RKO (cell line): ENCODE measurements around the gene SPINK5.

Experiments used
- DNase-seq: peaks from one replicate; pipeline ENCODE4 v3.0.0-alpha.2; 2016; ENCODE audit warnings: low spot score

SPINK5 gene

DNA sequence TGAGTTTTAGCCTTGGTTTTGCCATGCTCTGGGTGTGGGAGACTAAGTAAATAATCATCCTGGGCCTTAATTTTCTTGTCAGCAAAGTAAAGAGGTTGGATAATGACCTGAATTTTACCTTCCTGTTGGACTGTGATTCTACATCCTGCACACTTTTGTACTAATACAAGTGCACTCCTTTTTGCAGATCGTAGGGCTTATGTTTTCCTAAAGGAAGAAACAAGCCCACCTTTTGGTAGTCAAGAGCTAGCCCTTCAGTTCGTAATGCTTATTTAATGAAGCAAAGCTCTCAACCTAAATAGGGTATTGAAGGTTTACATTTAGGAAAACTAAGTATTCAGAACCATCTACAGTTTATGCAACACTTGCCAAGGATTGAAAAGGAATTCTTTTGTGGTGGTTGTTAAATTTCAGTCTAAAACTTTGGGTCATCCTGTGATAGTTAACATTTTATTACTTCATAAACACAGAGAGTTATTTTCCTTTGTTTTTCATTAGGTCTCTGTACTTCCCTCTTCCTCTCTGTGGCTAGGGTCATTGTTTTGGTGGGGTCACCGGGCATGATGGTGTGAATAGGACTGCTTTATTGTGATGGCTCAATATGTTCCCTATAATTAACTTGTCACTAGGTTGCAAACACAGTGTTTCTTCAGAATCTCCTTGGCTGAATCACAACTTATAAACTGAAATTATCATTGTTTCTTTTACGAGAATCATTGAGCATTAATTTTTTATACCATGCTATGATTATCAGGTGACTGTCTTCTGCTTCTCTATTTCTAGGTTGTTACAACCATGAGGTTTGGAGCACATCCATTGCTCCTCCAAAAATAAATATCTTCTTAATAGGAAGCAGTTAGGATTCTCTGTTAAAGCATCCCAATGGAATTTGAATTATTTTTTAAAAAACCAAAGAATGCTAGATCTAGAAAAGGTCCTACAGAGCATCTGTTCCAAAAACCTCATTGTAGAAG lies 28.5 kb downstream of the SPINK5 start:
- no peak for DNase-seq

DNA sequence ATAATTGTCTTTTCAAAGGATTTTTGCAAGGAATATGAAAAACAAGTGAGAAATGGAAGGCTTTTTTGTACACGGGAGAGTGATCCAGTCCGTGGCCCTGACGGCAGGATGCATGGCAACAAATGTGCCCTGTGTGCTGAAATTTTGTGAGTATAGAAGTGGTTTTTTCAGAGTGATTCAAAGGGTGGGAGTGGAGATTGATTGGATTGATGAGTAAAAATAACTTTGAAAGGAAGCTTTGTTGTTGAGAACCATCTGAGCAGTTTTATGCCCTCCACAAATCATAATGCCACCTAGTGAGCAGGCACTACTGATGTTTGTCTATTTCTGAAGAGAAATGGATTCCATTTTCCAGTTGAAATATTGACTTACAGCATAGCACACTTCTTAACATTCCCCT lies 30.6 kb downstream of the SPINK5 start:
- no peak for DNase-seq

DNA sequence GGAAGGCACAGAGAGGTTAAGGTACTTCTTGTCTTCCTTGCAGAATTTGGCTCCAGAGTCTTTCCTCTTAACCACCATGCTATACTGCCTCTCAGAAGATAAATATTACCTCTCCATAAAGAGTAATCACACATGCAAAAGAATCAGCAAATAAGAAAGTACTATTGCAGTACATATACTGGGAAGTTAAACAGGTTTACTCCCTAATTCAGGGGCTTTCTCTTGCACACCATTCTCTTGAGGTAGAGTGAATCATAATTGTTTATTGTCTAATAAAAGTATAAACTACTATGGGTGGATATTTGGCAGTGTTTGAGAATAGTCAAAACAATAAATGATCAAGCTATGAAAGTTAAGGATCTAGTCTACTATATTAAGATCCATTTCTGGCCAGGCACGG lies 40.4 kb downstream of the SPINK5 start:
- DNase-seq = no peak

GRCh38 chr5:148107608-148108007 lies 43.8 kb downstream of the SPINK5 start:
- peak; percentile 9 for DNase-seq

DNA sequence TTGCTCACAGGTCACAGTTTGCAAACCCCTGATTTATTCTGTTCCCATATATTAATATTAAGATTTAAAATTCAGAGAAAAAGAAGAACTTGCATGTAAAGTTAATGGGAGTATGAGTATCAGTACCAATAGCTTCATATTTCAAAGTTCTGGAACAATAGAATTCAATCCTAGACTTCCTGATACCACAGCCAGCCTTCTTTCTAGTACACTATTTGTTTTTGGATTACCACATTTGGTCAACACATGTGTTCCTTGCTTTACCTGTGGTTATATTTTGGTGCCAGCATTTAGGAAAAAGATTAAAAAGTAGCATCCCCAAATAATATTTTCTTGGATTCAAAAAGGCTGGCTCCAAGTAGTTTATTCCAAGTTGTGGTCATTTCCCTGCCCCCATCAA lies 49.5 kb downstream of the SPINK5 start:
- no peak for DNase-seq

- DNase-seq = no peak
Measured at GRCh38 chr5:148120317-148120716, 56.5 kb downstream of the SPINK5 start.

DNA sequence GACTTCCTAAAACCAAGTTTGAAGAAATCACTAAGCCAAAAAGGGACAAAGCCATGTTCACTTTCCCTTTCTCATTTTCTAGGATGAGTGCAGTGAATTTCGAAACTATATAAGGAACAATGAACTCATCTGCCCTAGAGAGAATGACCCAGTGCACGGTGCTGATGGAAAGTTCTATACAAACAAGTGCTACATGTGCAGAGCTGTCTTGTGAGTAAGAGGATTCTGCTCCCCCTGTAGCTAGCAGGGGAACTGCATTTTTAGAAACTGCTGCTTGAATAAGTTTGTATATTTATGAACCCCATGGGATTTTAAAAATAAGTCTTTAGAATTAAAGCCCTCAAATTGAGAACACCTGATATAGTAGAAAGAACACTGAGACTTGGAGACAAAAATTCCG lies 61.9 kb downstream of the SPINK5 start:
- DNase-seq = peak; percentile 55

- no peak for DNase-seq
Measured at GRCh38 chr5:148135091-148136048, 71.6 kb downstream of the SPINK5 start.

DNA sequence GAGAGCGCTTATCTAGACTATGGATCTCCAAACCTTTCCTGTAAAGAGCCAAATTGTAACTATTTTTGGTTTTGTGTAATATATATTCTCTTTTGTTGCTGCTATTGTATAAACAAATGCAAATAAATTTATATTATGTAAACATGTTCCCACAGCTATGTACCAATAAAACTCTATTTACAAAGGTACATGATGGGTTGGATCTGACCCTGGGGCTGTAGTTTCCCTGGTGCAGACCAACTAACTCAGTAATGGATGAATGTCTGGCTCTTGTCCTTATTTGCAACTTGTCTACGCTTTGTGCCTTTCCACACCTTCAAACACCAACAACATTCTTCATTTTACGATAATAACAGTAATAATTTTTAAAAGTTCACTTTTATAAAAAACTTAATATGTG lies 77.1 kb downstream of the SPINK5 start:
- no peak for DNase-seq

- DNase-seq = no peak
Measured at GRCh38 chr5:148141645-148142044, 77.9 kb downstream of the SPINK5 start.

GRCh38 chr5:148145916-148146315 lies 82.1 kb downstream of the SPINK5 start:
- DNase-seq = no peak

GRCh38 chr5:148146487-148146886 lies 82.7 kb downstream of the SPINK5 start:
- no peak for DNase-seq

GRCh38 chr5:148147415-148147814 lies 83.6 kb downstream of the SPINK5 start:
- DNase-seq = no peak

DNA sequence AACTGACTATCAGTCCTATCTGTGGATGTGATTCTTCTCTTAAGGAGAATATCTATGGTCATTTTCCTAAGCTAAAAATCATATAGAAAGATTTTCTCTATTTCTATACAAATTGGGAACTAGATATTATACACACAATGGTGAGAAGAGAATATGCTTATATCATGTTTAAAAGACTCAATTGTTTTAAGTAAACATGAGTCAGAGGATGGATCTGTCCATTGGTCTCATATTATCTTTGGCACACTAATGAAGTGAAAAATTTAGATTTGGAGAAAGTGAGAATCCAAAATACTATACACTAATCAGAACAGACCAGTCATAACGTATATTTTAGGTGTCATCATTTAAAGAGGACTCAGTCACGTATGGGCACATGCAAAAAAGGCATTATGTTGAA lies 88.1 kb downstream of the SPINK5 start:
- no peak for DNase-seq

DNA sequence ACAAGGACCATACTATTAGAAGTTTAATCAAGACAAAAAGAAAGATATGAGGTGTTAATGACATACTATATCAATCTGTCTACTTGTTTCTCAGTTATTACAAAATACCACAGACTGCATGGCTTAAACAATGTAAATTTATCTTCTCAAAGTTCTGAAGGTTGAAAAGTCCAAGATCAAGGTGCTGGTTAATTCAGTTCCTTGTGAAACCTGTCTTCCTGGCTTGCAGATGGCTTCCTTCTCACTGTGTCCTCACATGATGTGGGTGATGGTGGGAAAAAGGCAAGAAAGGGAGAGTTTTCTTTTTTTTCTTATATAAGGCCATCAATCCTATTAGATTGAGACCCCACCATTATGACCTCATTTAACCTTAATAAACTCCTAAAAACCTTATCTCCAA lies 89.0 kb downstream of the SPINK5 start:
- DNase-seq = no peak

DNA sequence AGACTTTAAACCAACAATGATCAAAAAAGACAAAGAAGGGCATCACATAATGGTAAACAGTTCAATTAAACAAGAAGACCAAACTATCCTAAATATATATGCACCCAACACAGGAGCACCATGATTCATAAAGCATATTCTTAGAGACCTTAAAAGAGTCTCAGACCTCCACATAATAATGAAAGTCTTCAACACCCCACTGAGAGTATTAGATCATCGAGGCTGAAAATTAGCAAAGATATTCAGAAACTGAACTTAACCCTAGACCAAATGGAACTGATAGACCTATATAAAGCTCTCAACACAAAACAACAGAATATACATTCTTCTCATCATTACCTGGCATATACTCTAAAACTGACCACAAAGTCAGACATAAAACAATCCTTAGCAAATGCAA lies 92.8 kb downstream of the SPINK5 start:
- DNase-seq = no peak

DNA sequence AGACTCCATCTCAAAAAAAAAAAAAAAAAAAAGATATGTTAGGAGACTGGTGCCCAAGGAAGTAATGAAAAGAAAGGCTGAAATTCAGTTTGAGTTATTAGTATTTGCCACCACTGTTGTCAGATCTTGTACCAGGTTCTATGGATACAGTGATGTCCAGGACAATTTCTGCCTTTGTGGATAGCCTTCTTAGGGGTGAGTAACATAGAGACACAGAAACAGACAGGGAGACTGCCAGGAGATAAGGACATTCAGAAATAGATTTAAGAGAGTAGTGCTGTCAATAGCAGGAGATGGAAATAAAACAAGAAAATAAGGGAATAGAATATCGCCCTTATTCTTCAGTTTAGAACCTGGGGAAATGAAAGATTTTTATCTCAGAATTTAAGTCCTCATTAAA lies 98.3 kb downstream of the SPINK5 start:
- no peak for DNase-seq

DNA sequence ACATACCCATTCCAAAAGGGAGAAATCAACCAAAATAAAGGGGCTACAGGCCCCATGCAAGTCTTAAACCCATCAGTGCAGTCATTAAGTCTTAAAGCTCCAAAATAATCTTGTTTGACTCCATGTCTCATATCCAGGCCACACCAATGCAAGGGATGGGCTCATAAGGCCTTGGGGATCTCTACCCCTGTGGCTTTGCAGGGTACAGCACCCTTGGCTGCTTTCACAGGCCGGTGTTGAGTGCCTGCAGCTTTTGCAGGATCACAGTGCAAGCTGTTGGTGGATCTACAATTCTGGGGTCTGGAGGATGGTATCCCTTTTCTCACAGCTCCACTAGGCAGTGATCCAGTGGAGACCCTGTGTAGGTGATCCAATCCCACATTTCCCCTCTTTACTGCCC lies 99.6 kb downstream of the SPINK5 start:
- DNase-seq = no peak

DNA sequence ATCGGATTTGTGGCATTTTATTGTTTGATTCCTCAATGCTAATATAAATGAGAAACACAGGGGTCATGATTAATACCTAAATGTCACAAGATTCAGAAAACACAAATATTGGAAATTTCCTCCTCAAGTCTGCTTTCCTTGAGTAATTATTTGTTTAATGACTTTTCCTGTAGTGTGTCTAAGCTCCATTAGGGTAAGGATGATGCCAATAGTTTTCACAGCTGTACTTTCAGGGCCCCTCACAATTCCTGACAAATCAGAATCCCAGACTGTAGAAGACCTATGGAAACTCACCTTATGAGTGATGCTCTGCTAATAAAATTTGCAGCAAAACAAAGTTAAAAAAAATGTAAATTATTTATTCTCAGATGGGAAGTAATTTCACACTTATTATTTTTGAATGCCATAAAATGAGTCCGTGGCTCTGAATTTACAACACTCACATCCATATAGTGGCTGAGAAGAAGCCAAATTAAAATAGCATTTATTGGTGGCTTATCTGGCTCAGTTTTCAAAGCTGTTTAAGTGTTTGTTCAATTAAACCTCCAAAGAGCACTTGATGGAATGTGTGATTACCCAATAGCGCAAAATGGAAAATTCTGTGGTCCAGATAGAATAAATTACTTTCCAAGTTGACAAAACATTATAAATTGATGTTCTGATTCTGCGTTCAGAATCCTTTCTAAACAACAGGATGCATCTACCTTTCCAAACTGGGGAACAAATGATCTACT lies 102.9 kb downstream of the SPINK5 start:
- DNase-seq = no peak

DNA sequence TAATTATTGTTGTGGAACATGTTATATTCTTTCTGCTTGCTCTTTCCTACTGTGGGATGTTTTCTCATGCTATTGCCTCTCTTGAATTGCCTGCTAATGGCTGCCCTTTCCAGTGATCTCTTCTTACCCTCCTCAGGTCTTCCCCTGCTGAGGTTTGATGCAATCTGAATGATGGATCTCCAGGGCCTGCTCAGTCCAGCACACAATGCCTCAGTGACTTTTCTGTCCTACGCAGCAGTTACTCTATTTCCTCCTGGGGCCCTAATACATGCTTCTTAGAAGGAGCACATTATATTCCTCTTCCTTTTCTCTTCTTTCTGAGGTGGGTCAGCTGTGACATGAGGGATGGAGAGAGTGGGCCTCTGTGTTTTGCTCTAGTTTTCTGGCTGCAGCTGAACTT lies 104.5 kb downstream of the SPINK5 start, which contains the start of gene SPINK14:
TSS of gene SPINK14 (plus strand) at position 301 of the 400 bp plus-strand sequence. CDS start 1,187 bp downstream, outside the sequence.
- no peak for DNase-seq

DNA sequence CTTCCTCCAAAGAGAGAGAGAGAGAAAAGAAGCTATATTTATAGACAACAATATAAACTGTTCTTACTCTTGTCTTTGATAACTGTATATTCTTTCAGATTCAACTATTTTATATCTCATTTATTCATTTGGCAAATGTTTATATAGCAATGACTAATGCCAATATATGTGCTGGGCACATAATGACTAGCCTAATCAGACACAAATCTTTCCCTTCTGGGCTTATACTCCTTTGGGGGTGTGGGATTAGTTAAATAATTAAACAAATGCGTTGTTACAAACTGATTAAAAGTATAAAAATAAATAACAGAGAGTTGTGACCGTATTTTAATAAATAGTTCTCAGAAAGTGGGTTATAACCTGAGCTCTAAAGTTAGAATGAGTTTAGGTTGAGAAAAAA lies 108.6 kb downstream of the SPINK5 start:
- DNase-seq = no peak

GRCh38 chr5:148176480-148176879 lies 112.7 kb downstream of the SPINK5 start:
- no peak for DNase-seq
